Measurements from ENCODE around the gene GPR143.

- TF ChIP-seq MAX (IDR thresholded peaks at IDR 0.05) (no peak), CREB1 (IDR thresholded peaks at IDR 0.05; ENCODE audit: low read depth) (no peak), FOXM1 (IDR thresholded peaks at IDR 0.05; ENCODE audit: borderline replicate concordance, low read depth) (no peak), YY1 (IDR thresholded peaks at IDR 0.05; ENCODE audit: low read depth) (no peak), EP300 (IDR thresholded peaks at IDR 0.05; ENCODE audit: borderline replicate concordance) (no peak), TEAD4 (IDR thresholded peaks at IDR 0.05) (no peak), ZBTB7A (IDR thresholded peaks at IDR 0.05; ENCODE audit: low read depth) (no peak), RAD21 (IDR thresholded peaks at IDR 0.05; ENCODE audit: low read depth) (no peak)
- TF ChIP-seq, protein P1, sequence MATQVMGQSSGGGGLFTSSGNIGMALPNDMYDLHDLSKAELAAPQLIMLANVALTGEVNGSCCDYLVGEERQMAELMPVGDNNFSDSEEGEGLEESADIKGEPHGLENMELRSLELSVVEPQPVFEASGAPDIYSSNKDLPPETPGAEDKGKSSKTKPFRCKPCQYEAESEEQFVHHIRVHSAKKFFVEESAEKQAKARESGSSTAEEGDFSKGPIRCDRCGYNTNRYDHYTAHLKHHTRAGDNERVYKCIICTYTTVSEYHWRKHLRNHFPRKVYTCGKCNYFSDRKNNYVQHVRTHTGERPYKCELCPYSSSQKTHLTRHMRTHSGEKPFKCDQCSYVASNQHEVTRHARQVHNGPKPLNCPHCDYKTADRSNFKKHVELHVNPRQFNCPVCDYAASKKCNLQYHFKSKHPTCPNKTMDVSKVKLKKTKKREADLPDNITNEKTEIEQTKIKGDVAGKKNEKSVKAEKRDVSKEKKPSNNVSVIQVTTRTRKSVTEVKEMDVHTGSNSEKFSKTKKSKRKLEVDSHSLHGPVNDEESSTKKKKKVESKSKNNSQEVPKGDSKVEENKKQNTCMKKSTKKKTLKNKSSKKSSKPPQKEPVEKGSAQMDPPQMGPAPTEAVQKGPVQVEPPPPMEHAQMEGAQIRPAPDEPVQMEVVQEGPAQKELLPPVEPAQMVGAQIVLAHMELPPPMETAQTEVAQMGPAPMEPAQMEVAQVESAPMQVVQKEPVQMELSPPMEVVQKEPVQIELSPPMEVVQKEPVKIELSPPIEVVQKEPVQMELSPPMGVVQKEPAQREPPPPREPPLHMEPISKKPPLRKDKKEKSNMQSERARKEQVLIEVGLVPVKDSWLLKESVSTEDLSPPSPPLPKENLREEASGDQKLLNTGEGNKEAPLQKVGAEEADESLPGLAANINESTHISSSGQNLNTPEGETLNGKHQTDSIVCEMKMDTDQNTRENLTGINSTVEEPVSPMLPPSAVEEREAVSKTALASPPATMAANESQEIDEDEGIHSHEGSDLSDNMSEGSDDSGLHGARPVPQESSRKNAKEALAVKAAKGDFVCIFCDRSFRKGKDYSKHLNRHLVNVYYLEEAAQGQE (IDR thresholded peaks at IDR 0.05; ENCODE audit: low read depth) = no peak
Measured at GRCh38 chrX:9765072-9765736, 443 bp downstream of the GPR143 start.
